Lung (tissue), 12 donors: Measurements from ENCODE around the gene ADCY6. TPM values are rescaled to one million over a fixed set of nuclear protein-coding genes. Genes with fewer than 3 reads are reported as not detected.
A peak's percentile ranks its signal among the peaks of the same experiment; 100 is the strongest.

ENCODE experiments used
- ATAC-seq: fragments of 200-7000 bp; cut with Tn5 transposase; one replicate; pipeline ENCODE4 v1.9.1; 2020; ENCODE audit warnings: moderate number of reproducible peaks; ENCODE audit not compliant: insufficient read depth, low FRiP score
- DNase-seq, 3 donors: peaks; one replicate each; pipeline ENCODE4 v3.0.0-alpha.2; 2013 to 2017
- H3K27ac ChIP-seq, 2 donors: one replicate each; pipeline ENCODE4 v1.5.1; 2013; ENCODE audit warnings: mild to moderate bottlenecking in 2 of 2, moderate library complexity in 2 of 2, control low read depth in 1 of 2, inconsistent platforms in 1 of 2, low read depth in 1 of 2, low read length in 1 of 2
- H3K27me3 ChIP-seq, 3 donors: one replicate each; pipeline ENCODE4 v1.5.1; 2013; ENCODE audit warnings: low read length in 2 of 3; ENCODE audit not compliant: control insufficient read depth in 3 of 3, insufficient read depth in 3 of 3
- H3K36me3 ChIP-seq, 4 donors: one replicate each; pipeline ENCODE4 v1.5.1; 2013; ENCODE audit warnings: low read length in 4 of 4, mild to moderate bottlenecking in 1 of 4, moderate library complexity in 1 of 4; ENCODE audit not compliant: control insufficient read depth in 4 of 4, insufficient read depth in 4 of 4
- H3K4me1 ChIP-seq, 5 donors: one replicate each; pipeline ENCODE4 v1.5.1; 2013; ENCODE audit warnings: low read length in 5 of 5, mild to moderate bottlenecking in 2 of 5, moderate library complexity in 1 of 5; ENCODE audit not compliant: control insufficient read depth in 5 of 5, insufficient read depth in 5 of 5
- H3K4me3 ChIP-seq: one replicate; pipeline ENCODE4 v1.5.1; 2013; ENCODE audit warnings: mild to moderate bottlenecking, control low read depth, moderate library complexity
- H3K9ac ChIP-seq, 2 donors: one replicate each; pipeline ENCODE4 v1.5.1; 2013; ENCODE audit warnings: low read length in 2 of 2, control low read depth in 1 of 2; ENCODE audit not compliant: insufficient read depth in 1 of 2
- H3K9me3 ChIP-seq, 4 donors: one replicate each; pipeline ENCODE4 v1.5.1; 2013; ENCODE audit warnings: low read length in 3 of 4, mild to moderate bottlenecking in 1 of 4, moderate library complexity in 1 of 4; ENCODE audit not compliant: control insufficient read depth in 4 of 4, insufficient read depth in 3 of 4
- WGBS, 2 donors: extraction: QIAGEN DNeasy Blood & Tissue Kit; methylation state at CpG; one replicate each; pipeline ENCODE4 v1.1.7; 2013; 5-methylcytosine and 5-hydroxymethylcytosine counted together
- polyA plus RNA-seq, 2 donors: library from polyadenylated mRNA; stranded (reverse); fragments of 200-250 nt; gene quantifications; one replicate each; pipeline ENCODE4 v1.2.1, GENCODE V29; 2013
- total RNA-seq, 2 donors: library from RNA; depleted of rRNA in 1 of 2; stranded (reverse); fragments of >200 nt in 1 of 2; gene quantifications; one replicate each; pipeline ENCODE4 v1.2.1, GENCODE V29; 2014 to 2021
- TF ChIP-seq, protein P1 (sequence below): IDR thresholded peaks from 2 replicates; pipeline ENCODE4 v1.5.1; 2012; ENCODE audit warnings: mild to moderate bottlenecking; ENCODE audit errors: control extremely low read depth, extremely low read depth
- donor health status: control.
- donor health status: control.
- donor health status: Bipolar disorder and iron deficiency.
- donor health status: healthy.
- donor health status: DM: yes; HTN: yes; CAD: no.

The ADCY6 gene
- total and polyA plus RNA-seq, 4 donors, result 14.4 to 37.0 (median 26.2) TPM

DNA sequence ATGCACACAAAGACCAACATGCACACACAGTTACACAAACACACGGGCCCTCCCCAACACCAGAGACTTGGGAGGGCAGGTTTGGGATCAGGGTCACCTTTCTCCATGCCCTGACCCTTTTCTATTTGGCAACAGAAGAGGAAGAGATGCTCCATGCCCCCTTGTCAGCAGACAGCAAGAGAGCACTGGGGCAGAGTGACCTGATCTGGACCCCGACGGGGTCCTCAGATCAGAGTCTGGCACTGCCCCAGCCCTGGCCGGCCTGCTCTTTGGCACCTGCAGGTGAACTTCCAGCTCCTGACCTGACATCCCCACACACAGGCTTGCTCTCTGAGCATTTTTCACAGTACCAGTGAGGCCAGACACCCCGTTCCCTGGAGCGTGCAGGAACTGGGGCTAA is 21.4 kb downstream of the ADCY6 start:
- ATAC-seq, result no peak
- Histone ChIP-seq H3K4me3 (no peak overlapping the region), H3K27ac (peak overlapping the region in 1 of 2 donors; percentile 37), H3K9ac (no peak overlapping the region), H3K27me3 (no peaks in the 10 kb centered on the region), H3K9me3 (no peaks in the 10 kb centered on the region), H3K4me1 (peaks cover 0 to 10% (median 0%) of the 10 kb centered on the region in 5 donors), H3K36me3 (peaks cover 14 to 44% (median 22%) of the 10 kb centered on the region in 4 donors)
- no peak for DNase-seq
- 88 to 96% methylated on average over 6 of the region's 6 CpGs for WGBS, 2 donors
- TF ChIP-seq, protein P1, sequence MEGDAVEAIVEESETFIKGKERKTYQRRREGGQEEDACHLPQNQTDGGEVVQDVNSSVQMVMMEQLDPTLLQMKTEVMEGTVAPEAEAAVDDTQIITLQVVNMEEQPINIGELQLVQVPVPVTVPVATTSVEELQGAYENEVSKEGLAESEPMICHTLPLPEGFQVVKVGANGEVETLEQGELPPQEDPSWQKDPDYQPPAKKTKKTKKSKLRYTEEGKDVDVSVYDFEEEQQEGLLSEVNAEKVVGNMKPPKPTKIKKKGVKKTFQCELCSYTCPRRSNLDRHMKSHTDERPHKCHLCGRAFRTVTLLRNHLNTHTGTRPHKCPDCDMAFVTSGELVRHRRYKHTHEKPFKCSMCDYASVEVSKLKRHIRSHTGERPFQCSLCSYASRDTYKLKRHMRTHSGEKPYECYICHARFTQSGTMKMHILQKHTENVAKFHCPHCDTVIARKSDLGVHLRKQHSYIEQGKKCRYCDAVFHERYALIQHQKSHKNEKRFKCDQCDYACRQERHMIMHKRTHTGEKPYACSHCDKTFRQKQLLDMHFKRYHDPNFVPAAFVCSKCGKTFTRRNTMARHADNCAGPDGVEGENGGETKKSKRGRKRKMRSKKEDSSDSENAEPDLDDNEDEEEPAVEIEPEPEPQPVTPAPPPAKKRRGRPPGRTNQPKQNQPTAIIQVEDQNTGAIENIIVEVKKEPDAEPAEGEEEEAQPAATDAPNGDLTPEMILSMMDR, result no peak

DNA sequence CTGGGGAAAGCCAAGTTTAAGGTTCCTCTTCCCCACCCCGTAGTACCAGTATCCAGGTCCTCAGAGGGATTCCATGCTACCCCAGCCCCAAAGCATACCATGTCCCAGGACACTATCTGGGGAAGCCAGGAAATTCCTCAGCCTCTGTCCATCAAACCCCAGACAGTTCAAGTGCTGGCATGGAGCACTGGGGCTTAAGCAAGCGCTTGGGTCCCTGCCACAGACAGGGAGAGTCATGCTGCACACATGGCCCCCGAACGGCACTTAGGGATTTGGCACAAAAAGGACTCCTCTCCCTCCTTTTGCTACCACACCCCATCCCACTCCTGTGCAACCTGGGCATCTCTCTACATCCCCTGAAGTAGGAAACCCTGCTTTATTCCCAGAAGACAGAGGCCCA is 21.8 kb downstream of the ADCY6 start:
- ATAC-seq (peak; percentile 9), DNase-seq (no peak)
- no peak overlapping the region for H3K9ac ChIP-seq
- H3K4me1 ChIP-seq, result peaks cover 0 to 10% (median 0%) of the 10 kb centered on the region in 5 donors
- 68 to 70% methylated on average over 4 of the region's 4 CpGs for WGBS, 2 donors
- H3K27ac ChIP-seq, result peak overlapping the region in 1 of 2 donors; percentile 47
- H3K9me3 ChIP-seq, result no peaks in the 10 kb centered on the region
- TF ChIP-seq, protein P1, result no peak
- H3K4me3 ChIP-seq, result no peak overlapping the region
- H3K36me3 ChIP-seq, result peaks cover 9 to 40% (median 18%) of the 10 kb centered on the region in 4 donors
- no peaks in the 10 kb centered on the region for H3K27me3 ChIP-seq

DNA sequence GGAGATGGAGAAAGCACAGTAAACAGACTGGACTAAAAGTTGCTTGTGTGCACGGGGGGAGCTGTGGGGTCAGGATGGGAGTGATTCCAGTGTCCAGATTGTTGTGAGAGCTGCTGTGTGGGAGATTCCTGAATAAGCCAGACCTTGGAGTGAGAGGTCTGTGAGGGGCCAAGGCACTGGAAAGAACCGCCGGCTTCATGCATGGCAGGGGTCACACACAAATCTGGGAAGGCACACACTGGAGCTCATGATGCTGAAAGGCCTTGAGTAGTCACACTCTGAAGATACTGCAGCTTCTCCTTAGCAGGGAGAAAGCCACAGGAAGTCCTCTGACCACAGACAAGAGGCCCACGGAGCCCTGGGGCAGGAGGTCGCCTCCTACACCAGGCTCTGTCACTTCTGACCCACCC is 23.1 kb downstream of the ADCY6 start:
- Histone ChIP-seq H3K27ac (no peak overlapping the region), H3K9ac (no peak overlapping the region), H3K36me3 (peaks cover 0 to 28% (median 9%) of the 10 kb centered on the region in 4 donors), H3K4me3 (no peak overlapping the region), H3K9me3 (no peaks in the 10 kb centered on the region), H3K27me3 (no peaks in the 10 kb centered on the region), H3K4me1 (peaks cover 0 to 10% (median 0%) of the 10 kb centered on the region in 5 donors)
- no peak for ATAC-seq
- DNase-seq, result no peak
- TF ChIP-seq, protein P1, result no peak
- 57 to 64% methylated on average over 5 of the region's 5 CpGs for WGBS, 2 donors

DNA sequence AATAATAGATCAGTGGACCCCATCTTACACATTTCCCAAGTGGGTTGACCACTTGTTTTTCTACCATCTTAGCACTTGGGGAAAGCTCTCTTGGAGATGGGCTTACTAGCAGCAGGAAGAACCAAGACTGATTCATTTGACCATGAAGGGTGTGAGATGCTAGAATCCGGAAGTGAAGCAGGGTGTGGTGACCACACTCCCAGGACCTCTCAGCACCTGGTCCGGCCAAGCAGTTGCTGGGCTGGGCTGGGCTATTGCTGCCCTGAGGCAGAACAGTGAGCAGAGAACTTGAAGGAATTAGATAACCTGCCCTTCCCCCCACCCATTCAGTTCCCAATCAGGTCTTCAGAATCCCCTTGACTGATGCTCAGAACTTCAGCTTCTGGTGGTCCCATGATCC is 24.4 kb downstream of the ADCY6 start:
- peaks cover 0 to 26% (median 9%) of the 10 kb centered on the region in 4 donors for H3K36me3 ChIP-seq
- peaks cover 0 to 10% (median 0%) of the 10 kb centered on the region in 5 donors for H3K4me1 ChIP-seq
- WGBS, 2 donors, result 67 to 76% methylated on average over 2 of the region's 2 CpGs
- H3K27ac ChIP-seq, result no peak overlapping the region
- no peak for DNase-seq
- no peak overlapping the region for H3K4me3 ChIP-seq
- no peaks in the 10 kb centered on the region for H3K9me3 ChIP-seq
- no peaks in the 10 kb centered on the region for H3K27me3 ChIP-seq
- TF ChIP-seq, protein P1, result no peak
- H3K9ac ChIP-seq, result no peak overlapping the region
- no peak for ATAC-seq
